Epithelial cell of prostate (primary cell): ENCODE measurements around the gene ZNF732.
"Not testable (repeated sequence)": the region's sequence is repeated elsewhere in the genome, so short reads cannot be mapped to it uniquely, and the experiment has no call there.

Source experiments
- DNase-seq: peaks from one replicate; pipeline ENCODE4 v3.0.0-alpha.2; 2011; ENCODE audit warnings: low read depth, low spot score
- H3K27ac ChIP-seq: fragments of 450-650 bp; 2 replicates; pipeline ENCODE4 v1.5.1; 2017; ENCODE audit warnings: mild to moderate bottlenecking

ZNF732 gene

GRCh38 chr4:256492-256891 lies 48.8 kb downstream of the ZNF732 start:
- H3K27ac ChIP-seq = no peak overlapping the region
- no peak for DNase-seq

GRCh38 chr4:253936-254756 lies 51.1 kb downstream of the ZNF732 start:
- DNase-seq = no peak
- no peak overlapping the region for H3K27ac ChIP-seq

GRCh38 chr4:252065-252601 lies 53.1 kb downstream of the ZNF732 start:
- no peak for DNase-seq
- no peak overlapping the region for H3K27ac ChIP-seq

GRCh38 chr4:244471-244870 lies 60.8 kb downstream of the ZNF732 start:
- H3K27ac ChIP-seq = no peak overlapping the region
- no peak for DNase-seq

GRCh38 chr4:243426-243825 lies 61.8 kb downstream of the ZNF732 start:
- DNase-seq = no peak
- no peak overlapping the region for H3K27ac ChIP-seq

- DNase-seq = no peak
- H3K27ac ChIP-seq = no peak overlapping the region
Observed at GRCh38 chr4:242121-242848, 63.0 kb downstream of the ZNF732 start.

GRCh38 chr4:241411-241810 lies 63.9 kb downstream of the ZNF732 start:
- DNase-seq, H3K27ac ChIP-seq: not testable (repeated sequence)

GRCh38 chr4:236028-236427 lies 69.2 kb downstream of the ZNF732 start:
- no peak overlapping the region for H3K27ac ChIP-seq
- DNase-seq = no peak

GRCh38 chr4:234178-234577 lies 71.1 kb downstream of the ZNF732 start:
- H3K27ac ChIP-seq = no peak overlapping the region
- DNase-seq = no peak

- no peak for DNase-seq
- H3K27ac ChIP-seq = no peak overlapping the region
Observed at GRCh38 chr4:223913-224497, 81.3 kb downstream of the ZNF732 start.
